Renal cortical epithelial cell (primary cell): ENCODE results near the gene TAX1BP3. TPM values are rescaled to one million over a fixed set of nuclear protein-coding genes. Genes with fewer than 3 reads are reported as not detected.
"Not testable (repeated sequence)": the region's sequence is repeated elsewhere in the genome, so short reads cannot be mapped to it uniquely, and the experiment has no call there.

ENCODE experiments used
- DNase-seq: peaks from one replicate; pipeline ENCODE4 v3.0.0-alpha.2; 2011; ENCODE audit warnings: low read depth
- total RNA-seq: library from RNA; depleted of rRNA; stranded (reverse); fragments of >200 nt; gene quantifications from 2 replicates; pipeline ENCODE4 v1.2.3, GENCODE V29; 2014

TAX1BP3 gene
- total RNA-seq: 389 and 414 TPM in 2 replicates

GRCh38 chr17:3668279-3669084 is at the start of gene TAX1BP3, which contains the start of gene EMC6:
TAX1BP3 (minus strand) TSS chr17:3668578; CDS start chr17:3668526, 52 bp downstream.
EMC6 (plus strand) TSS chr17:3668812; CDS start chr17:3669147, 335 bp downstream.
- peak; percentile 88 for DNase-seq

DNA sequence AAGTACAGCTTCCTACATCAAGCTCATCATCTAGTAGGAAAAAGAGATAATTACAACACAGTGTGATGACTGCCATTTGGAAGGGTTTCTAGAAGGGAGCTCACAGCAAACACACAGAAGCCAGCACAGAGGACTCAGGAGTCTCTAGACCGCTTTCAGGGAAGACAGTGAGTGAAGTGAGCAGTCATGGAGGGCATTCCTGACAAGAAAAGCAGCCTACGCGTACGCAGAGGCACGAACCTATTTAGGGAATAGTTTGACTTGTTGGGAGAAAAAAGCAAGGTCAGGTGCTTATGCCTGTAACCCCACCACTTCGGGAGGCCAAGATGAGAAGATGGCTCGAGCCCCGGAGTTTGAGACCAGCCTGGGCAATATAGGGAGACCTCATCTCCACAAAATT is 46.9 kb upstream of the TAX1BP3 start:
- no peak for DNase-seq

- no peak for DNase-seq
Measured at GRCh38 chr17:3712811-3713463, 44.6 kb upstream of the TAX1BP3 start.

GRCh38 chr17:3710951-3711383 is 42.6 kb upstream of the TAX1BP3 start:
- DNase-seq: peak; percentile 71

- no peak for DNase-seq
Measured at GRCh38 chr17:3708366-3708765, 40.0 kb upstream of the TAX1BP3 start.

DNA sequence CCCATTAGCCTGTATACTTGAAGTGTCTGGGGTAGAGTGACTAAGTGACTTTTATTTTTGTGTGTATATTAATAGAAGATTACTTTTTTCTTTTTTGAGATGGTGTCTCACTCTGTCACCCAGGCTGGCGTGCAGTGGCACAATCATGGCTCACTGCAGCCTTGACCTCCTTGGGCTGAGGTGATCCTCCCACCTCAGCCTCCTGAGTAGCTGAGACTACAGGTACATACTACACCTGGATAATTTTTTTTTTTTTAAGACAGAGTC is 37.3 kb upstream of the TAX1BP3 start:
- not testable (repeated sequence) for DNase-seq

- no peak for DNase-seq
Measured at GRCh38 chr17:3704931-3705717, 36.7 kb upstream of the TAX1BP3 start.

GRCh38 chr17:3702041-3702539 is 33.7 kb upstream of the TAX1BP3 start:
- not testable (repeated sequence) for DNase-seq

- DNase-seq: no peak
Measured at GRCh38 chr17:3699951-3700350, 31.6 kb upstream of the TAX1BP3 start.

DNA sequence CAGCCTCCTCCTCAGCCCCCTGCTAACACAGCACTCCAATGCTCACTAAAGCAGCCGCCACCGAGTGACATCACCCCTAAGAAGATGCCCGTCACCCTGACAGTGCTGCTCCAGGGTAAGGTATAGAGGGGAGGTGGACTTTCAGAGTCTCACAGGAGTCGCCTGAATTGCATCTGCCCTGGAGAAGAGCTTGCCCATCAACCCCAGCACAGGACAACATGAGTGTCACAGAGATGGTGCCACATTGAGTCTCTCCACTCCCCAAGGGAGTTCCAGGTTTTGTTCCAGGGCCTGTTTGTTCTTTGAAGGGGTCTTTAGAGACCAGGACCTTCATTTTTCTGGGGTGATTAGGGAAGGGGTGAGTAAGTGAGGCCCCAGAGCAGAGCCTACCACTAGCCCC is 29.8 kb upstream of the TAX1BP3 start:
- no peak for DNase-seq

DNA sequence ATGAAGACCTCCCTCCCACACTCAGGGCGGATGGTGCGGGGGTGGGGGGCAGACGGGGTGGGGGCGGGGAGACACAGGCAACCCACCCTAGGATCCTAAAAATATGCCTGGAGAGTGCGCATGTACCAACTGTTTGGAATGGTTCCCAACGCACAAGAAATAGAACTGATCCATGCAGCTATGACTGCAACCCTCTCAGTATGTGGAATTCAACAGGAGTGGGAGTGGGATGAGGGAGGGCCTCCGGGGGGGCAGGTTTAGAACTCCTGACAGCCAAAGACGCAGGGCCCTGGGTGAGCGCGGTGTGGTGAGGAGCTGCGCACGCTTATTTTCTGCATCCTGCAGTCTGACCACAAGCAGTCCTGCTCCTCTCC is 28.7 kb upstream of the TAX1BP3 start:
- DNase-seq: no peak

GRCh38 chr17:3695723-3696411 is 27.5 kb upstream of the TAX1BP3 start, which contains the start of gene P2RX5:
P2RX5 (minus strand) TSS chr17:3696155; CDS start chr17:3696005, 150 bp downstream.
- DNase-seq: no peak

DNA sequence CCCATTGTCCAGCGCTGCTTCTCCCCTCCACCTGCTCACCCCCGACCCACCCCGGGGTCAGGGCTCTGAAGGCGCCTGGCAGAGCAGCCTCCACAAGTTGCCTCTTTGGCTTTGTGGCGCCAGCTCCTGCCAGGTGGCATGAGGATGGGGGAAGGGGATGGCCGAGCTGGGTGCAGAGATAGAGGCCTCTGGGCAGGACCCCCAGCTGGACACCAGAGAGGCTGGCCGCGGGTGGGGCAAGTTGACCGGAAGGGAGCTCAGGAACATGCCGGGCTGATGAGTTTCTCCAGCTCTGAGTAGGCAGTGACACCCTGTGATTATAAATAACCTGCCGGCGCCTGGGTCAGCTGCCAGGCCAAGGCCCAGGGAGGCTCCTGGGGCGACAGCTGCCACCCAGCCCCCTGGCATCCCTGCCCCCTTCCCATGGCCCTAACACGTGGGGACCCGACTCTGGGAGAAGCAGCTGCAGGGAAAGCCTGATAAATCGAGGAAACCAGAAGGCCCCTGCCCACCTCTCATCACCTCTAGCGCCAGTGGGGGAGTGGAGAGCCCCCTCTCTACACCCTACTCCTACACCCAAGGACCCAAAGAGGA is 26.8 kb upstream of the TAX1BP3 start:
- DNase-seq: no peak

DNA sequence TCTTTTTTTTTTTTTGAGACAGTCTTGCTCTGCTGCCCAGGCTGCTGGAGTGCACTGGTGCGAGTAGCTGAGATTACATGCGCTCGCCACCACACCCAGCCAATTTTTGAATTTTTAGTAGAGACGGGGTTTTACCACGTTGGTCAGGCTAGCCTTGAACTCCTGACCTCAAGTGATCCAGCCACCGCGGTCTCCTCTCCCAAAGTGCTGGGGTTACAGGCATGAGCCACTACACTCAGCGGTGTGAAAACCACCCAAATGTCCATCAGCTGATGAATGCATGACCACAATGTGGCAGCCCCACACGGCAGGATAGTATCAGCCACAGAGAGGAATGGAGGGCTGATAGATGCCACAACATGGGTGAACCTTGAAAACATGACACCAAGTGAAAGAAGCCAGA is 25.5 kb upstream of the TAX1BP3 start:
- no peak for DNase-seq

GRCh38 chr17:3693141-3693540 is 24.8 kb upstream of the TAX1BP3 start:
- no peak for DNase-seq

DNA sequence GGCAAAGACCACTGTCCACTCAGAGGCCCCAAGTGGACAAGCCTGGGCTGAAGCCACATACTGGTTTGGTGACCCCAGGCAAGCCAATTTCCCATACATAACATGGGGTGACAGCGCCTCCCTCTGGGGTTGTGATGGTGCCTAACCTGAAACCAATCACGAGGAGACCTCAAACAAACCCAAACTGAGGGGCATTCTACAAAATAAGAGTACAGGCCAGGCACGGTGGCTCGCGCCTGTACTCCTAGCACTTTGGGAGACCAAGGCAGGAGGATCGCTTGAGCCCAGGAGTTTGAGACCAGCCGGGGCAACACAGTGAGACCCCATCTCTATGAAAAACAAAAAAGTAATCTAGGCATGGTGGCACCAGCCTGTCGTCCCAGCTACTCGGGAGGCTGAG is 24.0 kb upstream of the TAX1BP3 start:
- no peak for DNase-seq

DNA sequence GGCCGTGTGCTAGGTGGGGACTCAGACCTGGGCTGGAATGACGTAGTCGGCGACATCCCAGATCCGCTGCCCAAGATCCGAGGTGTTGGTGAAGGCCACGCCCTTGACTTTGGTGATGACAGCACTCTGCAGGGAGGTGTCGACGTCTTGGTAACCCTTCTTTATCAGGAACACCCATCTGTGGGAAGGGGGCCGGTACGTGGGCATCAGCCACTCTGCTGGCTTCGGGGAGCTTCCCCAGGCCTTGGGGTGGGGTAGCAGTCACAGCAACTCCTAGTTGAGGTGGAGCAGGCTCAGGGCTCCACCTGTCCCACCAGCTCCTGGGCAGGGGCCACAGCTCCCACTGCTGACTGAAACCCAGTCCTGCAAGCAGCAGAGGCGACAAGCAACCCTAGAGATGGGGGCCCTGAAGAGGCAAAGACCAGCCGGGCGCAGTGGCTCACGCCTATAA is 23.3 kb upstream of the TAX1BP3 start:
- no peak for DNase-seq

- no peak for DNase-seq
Measured at GRCh38 chr17:3690094-3690715, 21.8 kb upstream of the TAX1BP3 start.

DNA sequence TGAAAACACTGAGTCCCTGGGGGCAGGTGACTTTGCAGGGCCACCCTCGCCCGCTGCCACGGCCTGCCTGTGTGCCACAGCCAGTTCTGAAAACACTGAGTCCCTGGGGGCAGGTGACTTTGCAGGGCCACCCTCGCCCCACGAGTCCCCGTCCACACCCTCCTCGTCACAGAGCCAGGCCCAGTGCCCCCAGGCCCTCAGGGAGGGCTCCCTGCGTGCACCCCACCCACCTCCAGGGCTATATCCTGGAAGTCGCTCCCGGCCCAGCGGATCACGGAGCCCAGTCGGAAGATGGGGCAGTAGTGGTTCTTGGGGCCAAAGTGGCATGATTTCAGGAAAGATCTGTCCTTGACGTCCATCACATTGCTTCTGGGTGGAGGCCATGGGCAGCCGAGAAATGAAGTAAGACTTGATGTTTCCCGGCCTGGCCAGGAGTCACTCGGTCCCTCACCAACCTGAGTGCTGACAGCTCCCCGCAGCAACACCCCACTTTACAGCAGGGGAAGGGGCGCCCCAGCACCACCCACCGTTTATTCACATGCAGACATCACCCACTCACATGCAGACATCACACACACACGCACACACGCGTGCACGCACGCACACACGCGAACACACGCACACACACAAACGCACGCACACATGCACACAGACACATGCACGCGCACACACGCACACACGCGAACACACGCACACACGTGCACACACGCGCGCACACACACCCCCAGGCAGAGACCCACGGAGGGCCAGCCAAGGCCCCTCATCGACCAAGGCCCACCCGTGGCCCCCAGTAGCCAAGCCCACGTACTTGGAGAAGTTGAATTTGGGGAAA is 21.1 kb upstream of the TAX1BP3 start:
- DNase-seq: no peak

DNA sequence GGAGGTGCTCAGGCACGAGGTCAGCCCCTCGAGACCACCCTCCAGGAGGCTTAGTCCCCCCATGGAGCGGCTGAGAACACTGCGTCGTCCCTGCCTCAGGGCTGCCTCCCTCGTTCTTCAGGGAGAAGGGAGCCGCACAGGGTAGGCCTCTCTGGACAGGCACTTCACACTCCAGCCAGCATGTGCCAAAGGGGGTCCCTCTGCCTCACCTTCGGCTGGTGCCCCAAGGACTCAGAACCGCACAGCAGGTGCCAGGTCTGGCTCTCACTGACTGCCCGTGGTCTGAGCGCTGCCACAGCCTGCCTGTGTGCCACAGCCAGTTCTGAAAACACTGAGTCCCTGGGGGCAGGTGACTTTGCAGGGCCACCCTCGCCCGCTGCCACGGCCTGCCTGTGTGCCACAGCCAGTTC is 20.5 kb upstream of the TAX1BP3 start:
- DNase-seq: no peak
